Measurements from ENCODE around the gene NUDT7.

- TF ChIP-seq POLR2A (IDR thresholded peaks at IDR 0.05) (no peak), POLR2AphosphoS5 (IDR thresholded peaks at IDR 0.05) (no peak)
Measured at GRCh38 chr16:77677129-77677528, 45.2 kb upstream of the NUDT7 start.
